ENCODE measurements around the gene ERO1B.

Gene ERO1B

GRCh38 chr1:236168716-236169429 is 112.9 kb downstream of the ERO1B start:
- Mint-ChIP-seq H3K36me3 (ENCODE audit: low read depth) (peaks cover 6% of the 10 kb centered on the region), H3K27me3 (no peaks in the 10 kb centered on the region), H3K4me3 (no peak overlapping the region), H3K9me3 (no peaks in the 10 kb centered on the region), H3K27ac (no peak overlapping the region), H3K4me1 (peaks cover 7% of the 10 kb centered on the region)
- no peak for DNase-seq
- ATAC-seq, result no peak

- Mint-ChIP-seq H3K27ac (no peak overlapping the region), H3K4me1 (peaks cover 16% of the 10 kb centered on the region), H3K4me3 (no peak overlapping the region), H3K9me3 (peaks cover 3% of the 10 kb centered on the region), H3K36me3 (ENCODE audit: low read depth) (peaks cover 16% of the 10 kb centered on the region), H3K27me3 (no peaks in the 10 kb centered on the region)
- no peak for DNase-seq
- ATAC-seq, result no peak
Measured at GRCh38 chr1:236167578-236167977, 114.2 kb downstream of the ERO1B start.

- no peak overlapping the region for H3K4me3 Mint-ChIP-seq
- H3K9me3 Mint-ChIP-seq, result peaks cover 3% of the 10 kb centered on the region
- no peak overlapping the region for H3K27ac Mint-ChIP-seq
- peaks cover 16% of the 10 kb centered on the region for H3K4me1 Mint-ChIP-seq
- ATAC-seq, result no peak
- peaks cover 17% of the 10 kb centered on the region for H3K36me3 Mint-ChIP-seq (ENCODE audit: low read depth)
- no peak for DNase-seq
- no peaks in the 10 kb centered on the region for H3K27me3 Mint-ChIP-seq
Measured at GRCh38 chr1:236167154-236167553, 114.6 kb downstream of the ERO1B start.

GRCh38 chr1:236166041-236166440 is 115.7 kb downstream of the ERO1B start:
- ATAC-seq (no peak), DNase-seq (no peak)
- H3K27ac Mint-ChIP-seq, result no peak overlapping the region
- H3K36me3 Mint-ChIP-seq (ENCODE audit: low read depth), result peaks cover 28% of the 10 kb centered on the region
- H3K9me3 Mint-ChIP-seq, result peaks cover 15% of the 10 kb centered on the region
- H3K27me3 Mint-ChIP-seq, result no peaks in the 10 kb centered on the region
- peaks cover 22% of the 10 kb centered on the region for H3K4me1 Mint-ChIP-seq
- H3K4me3 Mint-ChIP-seq, result no peak overlapping the region

All from activated naive CD8-positive, alpha-beta T cell treated with anti-CD3 and anti-CD28 coated beads, Interleukin-2, amount 50 U/mL, for 24 hours (primary cell).